Small intestine (tissue), 7 donors: ENCODE data around the gene CCNB3. TPM values are rescaled to one million over a fixed set of nuclear protein-coding genes. Genes with fewer than 3 reads are reported as not detected.
"Not testable (repeated sequence)": the region's sequence is repeated elsewhere in the genome, so short reads cannot be mapped to it uniquely, and the experiment has no call there.

ENCODE experiments used
- DNase-seq, 2 donors: peaks; one replicate each; pipeline versions ENCODE4 v3.0.0 to v3.0.0-alpha.2; 2013
- FAIRE-seq: peaks from 2 replicates; lab custom pipeline; 2012; peaks lifted over from hg19 to GRCh38; lab: Jason Lieb, UNC
- H3K27ac ChIP-seq, 3 donors: one replicate each; pipeline ENCODE4 v1.5.1; 2013; ENCODE audit warnings: low read length in 2 of 3, mild to moderate bottlenecking in 2 of 3, control low read depth in 1 of 3, inconsistent platforms in 1 of 3, low read depth in 1 of 3, moderate library complexity in 1 of 3
- H3K27me3 ChIP-seq, 3 donors: one replicate each; pipeline ENCODE4 v1.6.1; 2013; ENCODE audit warnings: low read length in 3 of 3, inconsistent platforms in 1 of 3; ENCODE audit not compliant: control insufficient read depth in 3 of 3, insufficient read depth in 3 of 3
- H3K36me3 ChIP-seq, 3 donors: one replicate each; pipeline ENCODE4 v1.6.1; 2013; ENCODE audit warnings: low read length in 3 of 3, inconsistent platforms in 1 of 3, low read depth in 1 of 3, mild to moderate bottlenecking in 1 of 3, moderate library complexity in 1 of 3; ENCODE audit not compliant: control insufficient read depth in 3 of 3, insufficient read depth in 2 of 3
- H3K4me1 ChIP-seq, 3 donors: one replicate each; pipeline ENCODE4 v1.6.1; 2013; ENCODE audit warnings: low read length in 2 of 3, inconsistent platforms in 1 of 3, low read depth in 1 of 3, mild to moderate bottlenecking in 1 of 3, moderate library complexity in 1 of 3; ENCODE audit not compliant: control insufficient read depth in 3 of 3, insufficient read depth in 2 of 3
- H3K4me3 ChIP-seq, 3 donors: one replicate each; pipeline ENCODE4 v1.5.1; 2013; ENCODE audit warnings: low read length in 3 of 3, control low read depth in 1 of 3, inconsistent platforms in 1 of 3, low read depth in 1 of 3, mild to moderate bottlenecking in 1 of 3, moderate library complexity in 1 of 3
- H3K9me3 ChIP-seq, 2 donors: one replicate each; pipeline ENCODE4 v1.6.1; 2013; ENCODE audit warnings: low read depth in 1 of 2, low read length in 1 of 2; ENCODE audit not compliant: control insufficient read depth in 2 of 2, insufficient read depth in 1 of 2
- WGBS, 3 donors: extraction: QIAGEN DNeasy Blood & Tissue Kit; methylation state at CpG; one replicate each; pipeline ENCODE4 v1.1.7; 2013; 5-methylcytosine and 5-hydroxymethylcytosine counted together
- polyA plus RNA-seq, 4 donors: library from polyadenylated mRNA; stranded (reverse) in 3 of 4; unstranded in 1 of 4; fragments of 200-250 nt in 3 of 4; fragments of 120-200 nt in 1 of 4; gene quantifications; one replicate each; pipeline versions ENCODE4 v1.2.1 to v1.2.3, GENCODE V29; 2013
- donor health status: healthy with polysubstance abuse.
- donor health status: control.
- donor health status: control.
- donor health status: Bipolar disorder and iron deficiency.
- donor health status: healthy.

The CCNB3 gene
- polyA plus RNA-seq, 4 donors = 0.12 to 0.54 (median 0.37) TPM; not detected in 1

GRCh38 chrX:50281253-50281652, 76.7 kb downstream of the CCNB3 start:
- FAIRE-seq = no peak
- H3K36me3 ChIP-seq = no peaks in the 10 kb centered on the region
- no peak overlapping the region for H3K4me3 ChIP-seq
- no peaks in the 10 kb centered on the region for H3K9me3 ChIP-seq
- H3K27me3 ChIP-seq = no peaks in the 10 kb centered on the region
- no peaks in the 10 kb centered on the region for H3K4me1 ChIP-seq
- 86 to 93% (median 91%) methylated on average over 16 to 19 of the region's 19 CpGs for WGBS, 3 donors
- H3K27ac ChIP-seq = no peak overlapping the region
- DNase-seq = no peak

- Histone ChIP-seq H3K27ac (no peak overlapping the region), H3K27me3 (no peaks in the 10 kb centered on the region), H3K4me3 (no peak overlapping the region), H3K9me3 (no peaks in the 10 kb centered on the region), H3K4me1 (no peaks in the 10 kb centered on the region), H3K36me3 (no peaks in the 10 kb centered on the region)
- DNase-seq = no peak
- 46 to 79% (median 63%) methylated on average over 2 of the region's 2 CpGs for WGBS, 3 donors
- no peak for FAIRE-seq
Measured at GRCh38 chrX:50327235-50327634, 122.7 kb downstream of the CCNB3 start.

DNA sequence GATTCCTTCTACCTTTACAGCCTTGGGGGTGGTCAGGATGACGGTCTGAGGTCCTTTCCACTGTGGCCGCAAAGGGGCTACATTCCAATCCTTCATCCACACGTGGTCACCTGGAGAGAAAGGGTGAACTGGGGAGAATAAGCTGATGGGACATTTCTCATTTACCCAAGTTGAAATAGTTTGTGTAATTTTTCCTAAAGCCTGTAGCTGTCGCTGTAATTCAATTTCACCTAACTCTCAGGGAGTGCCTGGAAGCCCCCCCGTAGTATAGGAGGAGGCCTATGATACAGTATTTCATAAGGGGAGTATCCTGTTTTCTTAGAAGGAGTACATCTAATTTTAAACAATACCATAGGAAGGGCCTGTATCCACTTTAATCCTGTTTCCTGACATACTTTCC, 128.1 kb downstream of the CCNB3 start:
- H3K36me3 ChIP-seq, H3K9me3 ChIP-seq, H3K4me3 ChIP-seq, H3K4me1 ChIP-seq, FAIRE-seq, DNase-seq, H3K27me3 ChIP-seq, H3K27ac ChIP-seq: not testable (repeated sequence)
- WGBS, 3 donors = 30 to 57% (median 46%) methylated on average over 5 of the region's 5 CpGs

- 75 to 83% (median 82%) methylated on average over 6 of the region's 6 CpGs for WGBS, 3 donors
Measured at GRCh38 chrX:50333308-50333707, 128.7 kb downstream of the CCNB3 start.

GRCh38 chrX:50343917-50344316, 139.4 kb downstream of the CCNB3 start:
- H3K9me3 ChIP-seq = no peaks in the 10 kb centered on the region
- H3K27me3 ChIP-seq = no peaks in the 10 kb centered on the region
- FAIRE-seq = no peak
- no peaks in the 10 kb centered on the region for H3K36me3 ChIP-seq
- no peaks in the 10 kb centered on the region for H3K4me1 ChIP-seq
- H3K27ac ChIP-seq = no peak overlapping the region
- no peak overlapping the region for H3K4me3 ChIP-seq
- DNase-seq = no peak

More at GRCh38 chrX:50333308-50333707, 128.7 kb downstream of the CCNB3 start:
- FAIRE-seq (no peak), DNase-seq (no peak)
- peaks cover 0 to 4% of the 10 kb centered on the region in 2 donors for H3K9me3 ChIP-seq
- no peaks in the 10 kb centered on the region for H3K27me3 ChIP-seq
- no peak overlapping the region for H3K4me3 ChIP-seq
- no peaks in the 10 kb centered on the region for H3K4me1 ChIP-seq
- no peaks in the 10 kb centered on the region for H3K36me3 ChIP-seq
- no peak overlapping the region for H3K27ac ChIP-seq

GRCh38 chrX:50372966-50373365, 168.4 kb downstream of the CCNB3 start:
- DNase-seq = no peak
- H3K27me3 ChIP-seq = no peaks in the 10 kb centered on the region
- H3K36me3 ChIP-seq = no peaks in the 10 kb centered on the region
- no peaks in the 10 kb centered on the region for H3K9me3 ChIP-seq
- no peak for FAIRE-seq
- no peak overlapping the region for H3K4me3 ChIP-seq
- no peaks in the 10 kb centered on the region for H3K4me1 ChIP-seq
- WGBS, 3 donors = 66 to 85% (median 79%) methylated on average over 4 of the region's 4 CpGs
- no peak overlapping the region for H3K27ac ChIP-seq

GRCh38 chrX:50375481-50376267, 171.1 kb downstream of the CCNB3 start:
- FAIRE-seq (no peak), DNase-seq (peak; percentile 19 to 27)
- WGBS, 3 donors = 40 to 68% (median 56%) methylated on average over 9 of the region's 9 CpGs
- H3K27ac ChIP-seq = no peak overlapping the region
- no peak overlapping the region for H3K4me3 ChIP-seq
- H3K4me1 ChIP-seq = no peaks in the 10 kb centered on the region
- H3K27me3 ChIP-seq = no peaks in the 10 kb centered on the region
- H3K9me3 ChIP-seq = no peaks in the 10 kb centered on the region
- no peaks in the 10 kb centered on the region for H3K36me3 ChIP-seq

DNA sequence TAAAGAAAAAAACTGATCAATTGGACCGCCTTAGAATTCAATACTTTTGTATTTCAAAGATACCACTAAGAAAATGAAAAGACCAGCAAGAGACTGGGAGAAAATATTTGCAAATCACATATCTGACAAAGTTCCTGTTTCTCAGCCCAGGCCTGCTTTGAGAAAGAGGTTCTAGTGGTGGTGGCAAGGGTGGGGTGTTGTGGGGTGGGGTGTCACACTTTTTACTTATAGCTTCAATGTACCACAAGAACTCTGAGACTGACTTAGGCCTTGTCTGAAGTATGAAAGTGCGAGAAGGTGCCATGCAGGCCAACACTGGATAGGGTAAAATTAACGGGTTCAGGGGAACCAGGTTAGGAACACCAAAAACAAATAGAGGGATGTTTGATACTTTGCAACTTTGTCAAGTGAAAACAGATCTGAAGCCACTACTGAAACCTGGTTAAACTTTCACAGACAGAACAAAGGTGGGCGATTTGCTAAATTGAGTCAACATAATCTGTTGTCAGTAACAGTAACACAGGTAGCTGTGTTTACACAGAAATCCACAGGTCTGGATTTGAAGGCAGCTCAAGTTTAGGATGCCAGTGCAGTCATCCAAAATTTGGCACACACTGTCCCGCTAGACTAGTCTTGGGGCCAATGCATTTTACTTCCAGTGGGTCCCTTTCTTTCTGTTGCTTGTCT, 177.3 kb downstream of the CCNB3 start:
- H3K27me3 ChIP-seq = no peaks in the 10 kb centered on the region
- WGBS, 3 donors = 67 to 87% (median 69%) methylated on average over 5 of the region's 5 CpGs
- no peaks in the 10 kb centered on the region for H3K4me1 ChIP-seq
- no peak for DNase-seq
- FAIRE-seq = no peak
- no peaks in the 10 kb centered on the region for H3K9me3 ChIP-seq
- H3K36me3 ChIP-seq = no peaks in the 10 kb centered on the region
- no peak overlapping the region for H3K27ac ChIP-seq
- H3K4me3 ChIP-seq = no peak overlapping the region
